ENCODE measurements around the gene PLEKHG5.

DNA sequence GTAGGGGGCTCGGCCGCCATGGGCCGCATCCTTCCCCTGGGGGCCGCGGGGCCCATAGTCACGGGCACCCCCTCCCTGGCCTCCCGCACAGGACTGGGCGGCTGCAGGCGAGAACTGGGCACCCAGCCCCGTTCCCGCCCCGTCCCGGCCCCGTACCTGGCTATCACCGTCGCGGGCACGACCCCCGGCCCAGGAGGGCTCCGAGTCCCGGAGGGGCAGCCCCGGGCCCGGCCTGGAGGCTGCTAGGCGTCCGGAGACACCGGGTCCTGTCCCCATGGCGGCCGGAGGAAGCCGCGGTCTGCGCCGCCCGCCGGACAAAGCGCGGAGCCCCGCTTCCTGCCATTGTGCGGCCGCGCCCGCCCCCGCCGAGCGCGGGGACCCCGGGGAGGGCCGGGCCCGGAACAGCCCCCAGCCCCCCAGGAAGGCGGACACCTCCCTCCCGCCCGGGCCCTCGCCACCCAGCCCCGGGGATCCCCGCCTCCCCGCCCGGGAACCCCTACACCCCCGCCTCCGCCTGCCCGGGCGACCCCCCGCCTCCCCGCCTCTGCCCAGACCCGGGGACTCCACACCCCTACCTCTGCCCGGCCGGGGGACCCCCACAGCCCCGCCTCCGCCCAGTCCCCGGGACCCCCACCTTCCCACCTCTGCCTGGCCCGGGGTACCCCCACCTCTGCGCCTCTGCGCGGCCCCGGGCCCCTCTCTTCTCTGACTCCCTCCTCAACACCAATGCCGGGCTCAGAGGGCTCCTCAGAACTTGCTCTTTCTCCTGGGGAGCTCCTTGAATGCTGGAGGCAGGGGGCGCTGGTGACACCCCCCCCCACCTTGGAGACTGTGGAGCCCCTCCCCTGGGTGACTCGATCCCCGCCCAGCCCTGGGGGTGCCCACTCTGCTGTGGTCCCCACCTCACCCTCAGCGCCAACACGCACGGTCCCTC lies 6.0 kb downstream of the PLEKHG5 start:
- no peak for TF ChIP-seq CTCF (conservative IDR thresholded peaks at IDR 0.05; ENCODE audit: low read depth, low read length)
- TF ChIP-seq EZH2 (IDR thresholded peaks at IDR 0.05; ENCODE audit: borderline replicate concordance, low read depth, low read length, poor library complexity, severe bottlenecking): peak; percentile 80
